ENCODE data around the gene ATP11B.

ATP11B gene

DNA sequence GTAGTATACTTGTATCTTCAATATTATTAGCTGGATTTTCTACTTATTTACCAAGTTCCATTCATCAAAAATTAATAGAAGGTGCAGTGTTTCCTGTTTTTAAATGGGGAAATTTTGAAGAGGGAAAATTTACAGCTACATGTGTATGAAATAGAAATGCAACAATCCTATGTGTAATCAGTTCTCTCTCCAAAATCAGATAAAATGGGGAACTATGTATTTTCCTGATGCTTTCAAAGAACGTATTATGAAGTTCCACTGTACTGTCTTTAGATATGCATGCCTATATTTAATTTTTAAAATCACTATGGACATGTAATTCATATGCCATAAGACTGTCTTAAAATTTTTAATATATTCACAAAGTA lies 143.6 kb downstream of the ATP11B start:
- DNase-seq (ENCODE audit: low read depth): no peak
- TF ChIP-seq CTCF (conservative IDR thresholded peaks at IDR 0.05; ENCODE audit: low read depth, low read length): no peak
- no peak overlapping the region for H3K4me3 ChIP-seq (ENCODE audit: low read depth, low read length)

- TF ChIP-seq CTCF (conservative IDR thresholded peaks at IDR 0.05; ENCODE audit: low read depth, low read length): no peak
- DNase-seq (ENCODE audit: low read depth): no peak
- H3K4me3 ChIP-seq (ENCODE audit: low read depth, low read length): no peak overlapping the region
Observed at GRCh38 chr3:182937293-182938051, 144.2 kb downstream of the ATP11B start.

DNA sequence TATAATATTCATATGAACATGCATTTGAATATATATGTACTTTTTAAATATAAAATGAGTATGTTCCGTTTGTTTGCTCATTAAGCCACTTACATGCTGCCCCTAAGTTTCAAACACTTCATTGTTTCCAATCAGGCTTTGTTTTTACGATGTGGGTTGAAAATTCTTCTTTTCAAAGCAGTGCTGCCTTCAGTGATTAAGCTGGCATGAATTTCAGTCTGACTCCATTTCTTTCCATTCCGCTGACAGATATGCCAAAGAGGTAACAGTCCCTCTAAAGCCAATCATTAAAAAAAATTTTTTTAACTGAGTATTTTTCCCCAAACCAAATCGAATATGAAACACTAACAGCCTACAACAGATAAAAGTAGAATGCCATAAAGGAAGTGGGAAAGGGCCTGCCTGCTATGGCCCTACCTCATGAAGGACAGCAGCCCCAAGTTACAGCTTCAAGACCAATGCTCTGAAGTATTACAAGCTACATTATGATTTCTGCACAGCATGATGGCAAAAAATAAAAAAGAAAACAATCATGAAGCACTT lies 147.0 kb downstream of the ATP11B start:
- no peak for DNase-seq (ENCODE audit: low read depth)
- TF ChIP-seq CTCF (conservative IDR thresholded peaks at IDR 0.05; ENCODE audit: low read depth, low read length): no peak

GRCh38 chr3:182941719-182942118 lies 148.4 kb downstream of the ATP11B start:
- TF ChIP-seq CTCF (conservative IDR thresholded peaks at IDR 0.05; ENCODE audit: low read depth, low read length): no peak
- no peak overlapping the region for H3K4me3 ChIP-seq (ENCODE audit: low read depth, low read length)
- no peak for DNase-seq (ENCODE audit: low read depth)

More for the DNA sequence above, 147.0 kb downstream of the ATP11B start:
- no peak overlapping the region for H3K4me3 ChIP-seq (ENCODE audit: low read depth, low read length)

- no peak overlapping the region for H3K4me3 ChIP-seq (ENCODE audit: low read depth, low read length)
- peak; percentile 15 for TF ChIP-seq CTCF (conservative IDR thresholded peaks at IDR 0.05; ENCODE audit: low read depth, low read length)
- no peak for DNase-seq (ENCODE audit: low read depth)
Observed at GRCh38 chr3:182947888-182948287, 154.6 kb downstream of the ATP11B start.

DNA sequence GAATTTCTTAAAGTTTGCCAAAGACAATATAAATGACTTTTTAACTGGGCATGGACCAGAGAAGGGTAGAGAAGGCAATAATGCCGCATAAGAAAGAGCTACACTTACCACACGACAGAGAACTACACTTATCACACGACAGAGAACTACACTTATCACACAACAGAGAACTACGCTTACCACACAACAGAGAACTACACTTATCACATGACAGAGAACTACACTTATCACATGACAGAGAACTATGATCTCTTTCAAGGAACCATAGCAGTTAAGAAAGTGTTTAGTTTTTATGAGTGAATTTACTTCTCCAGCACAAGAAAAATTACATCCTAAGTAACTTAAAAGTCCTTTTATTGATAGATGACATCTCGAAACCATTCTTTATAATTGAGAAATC lies 155.0 kb downstream of the ATP11B start:
- no peak for DNase-seq (ENCODE audit: low read depth)
- H3K4me3 ChIP-seq (ENCODE audit: low read depth, low read length): no peak overlapping the region
- no peak for TF ChIP-seq CTCF (conservative IDR thresholded peaks at IDR 0.05; ENCODE audit: low read depth, low read length)

DNA sequence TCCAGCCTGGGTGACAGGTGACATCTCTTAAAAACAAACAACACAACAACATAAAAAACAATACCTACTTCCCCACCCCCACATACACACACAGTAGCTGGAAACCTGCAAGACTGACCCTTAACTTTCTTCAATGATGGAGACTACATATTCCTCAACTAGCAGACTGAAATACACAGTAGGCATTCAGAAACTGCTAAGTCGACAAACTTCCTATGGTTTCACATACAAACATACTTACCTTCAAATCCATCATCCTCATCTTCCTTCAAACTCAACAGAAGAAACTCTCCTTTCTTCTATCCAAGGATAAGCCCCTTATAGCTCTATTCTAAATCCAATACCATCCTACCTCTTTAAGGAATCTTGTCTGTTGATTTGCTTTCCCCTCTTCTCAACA lies 156.4 kb downstream of the ATP11B start:
- no peak for DNase-seq (ENCODE audit: low read depth)
- no peak for TF ChIP-seq CTCF (conservative IDR thresholded peaks at IDR 0.05; ENCODE audit: low read depth, low read length)
- no peak overlapping the region for H3K4me3 ChIP-seq (ENCODE audit: low read depth, low read length)
